ENCODE measurements around the gene RAPGEF6.
A peak's percentile ranks its signal among the peaks of the same experiment; 100 is the strongest.
"Not testable (repeated sequence)": the region's sequence is repeated elsewhere in the genome, so short reads cannot be mapped to it uniquely, and the experiment has no call there.

RAPGEF6 gene

DNA sequence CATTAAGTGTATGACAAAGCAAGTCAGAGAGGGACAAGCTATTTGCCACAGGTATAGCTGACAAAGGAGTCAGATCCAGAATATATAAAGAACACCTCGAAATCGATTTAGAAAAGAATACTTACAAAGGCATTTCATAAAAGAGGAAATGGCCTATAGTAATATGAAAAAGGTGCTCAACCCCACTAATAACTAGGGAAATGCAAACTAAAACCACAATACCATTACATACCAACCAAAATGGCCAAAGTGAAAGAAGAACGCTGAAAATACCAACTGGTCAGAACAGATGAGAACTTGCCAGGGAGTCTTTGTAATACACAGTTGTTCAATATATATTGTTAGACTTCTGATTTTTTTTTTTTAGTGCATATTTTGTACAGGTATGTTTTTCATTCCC lies 218.3 kb downstream of the RAPGEF6 start:
- DNase-seq = no peak

DNA sequence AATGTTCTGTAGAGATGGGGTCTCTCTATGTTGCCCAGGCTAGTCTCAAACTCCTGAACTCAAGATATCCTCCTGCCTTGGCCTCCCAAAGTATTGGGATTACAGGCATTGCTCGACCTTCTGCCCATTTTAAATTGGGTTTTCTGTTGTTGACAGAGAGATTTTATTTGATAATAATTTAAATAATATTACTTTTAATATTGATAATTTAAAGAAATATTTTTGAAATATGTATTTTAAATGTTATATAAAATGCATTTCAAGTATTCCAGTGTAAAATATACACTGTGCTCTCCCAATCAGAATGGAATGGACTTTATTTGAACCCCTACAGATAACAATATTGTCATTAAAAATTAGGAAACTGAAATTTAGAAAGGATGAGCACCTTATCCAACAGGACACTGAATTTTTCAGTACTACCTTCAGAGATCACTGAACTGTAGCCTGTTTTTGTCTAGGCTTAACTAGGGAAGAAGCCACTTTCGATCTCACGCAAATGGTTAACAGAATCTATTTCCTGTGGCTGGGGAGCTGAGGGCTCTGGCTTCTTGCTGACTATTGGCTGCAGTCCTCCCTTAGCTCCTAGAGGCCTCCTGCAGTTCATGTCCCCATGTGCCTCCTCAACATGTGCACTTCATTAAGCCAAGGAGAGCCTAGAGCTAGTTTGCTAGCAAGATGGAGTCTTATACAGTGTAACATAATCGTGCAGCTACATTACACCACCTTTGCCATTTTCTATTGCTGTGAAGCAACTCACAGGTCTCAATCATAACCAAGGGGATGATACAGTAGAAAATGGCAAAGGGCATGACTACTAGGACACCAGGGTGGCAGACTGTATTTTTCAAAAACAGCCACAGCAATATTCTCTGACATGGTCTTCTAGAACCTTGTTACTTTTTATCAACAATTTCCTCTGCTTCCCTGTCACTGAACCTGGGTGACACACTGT lies 221.1 kb downstream of the RAPGEF6 start:
- no peak for DNase-seq

DNA sequence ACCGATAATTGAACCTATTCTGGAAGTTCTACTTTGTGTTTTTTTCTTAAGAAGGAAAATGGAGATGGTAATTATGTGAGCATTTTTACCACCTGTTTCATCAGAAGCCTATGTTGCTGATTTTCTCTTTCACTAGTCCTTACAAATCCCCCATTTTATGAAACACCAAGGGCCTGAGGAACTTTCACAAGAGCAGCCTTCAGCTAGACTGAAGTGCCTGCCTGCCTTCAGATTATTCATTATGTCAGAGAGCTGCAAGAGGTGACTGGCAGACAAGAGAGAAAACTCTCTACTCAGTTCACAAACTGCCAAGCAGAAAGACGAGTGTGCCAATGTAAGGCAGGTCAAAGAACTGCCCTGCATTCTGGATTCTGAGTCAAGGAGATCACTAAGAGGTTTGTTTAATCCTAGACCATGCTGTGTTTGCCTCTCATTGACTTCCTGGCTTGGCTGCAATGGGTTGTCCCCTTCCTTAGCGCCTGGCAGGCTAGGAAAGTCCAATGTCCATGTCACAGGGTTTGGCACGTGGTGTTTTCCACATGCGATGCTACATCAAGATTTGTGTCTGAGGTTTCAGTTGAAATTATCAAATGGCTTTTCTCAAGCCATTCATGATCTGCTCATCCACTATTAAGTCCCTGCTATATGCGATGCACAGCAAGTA lies 227.9 kb downstream of the RAPGEF6 start:
- no peak for DNase-seq

DNA sequence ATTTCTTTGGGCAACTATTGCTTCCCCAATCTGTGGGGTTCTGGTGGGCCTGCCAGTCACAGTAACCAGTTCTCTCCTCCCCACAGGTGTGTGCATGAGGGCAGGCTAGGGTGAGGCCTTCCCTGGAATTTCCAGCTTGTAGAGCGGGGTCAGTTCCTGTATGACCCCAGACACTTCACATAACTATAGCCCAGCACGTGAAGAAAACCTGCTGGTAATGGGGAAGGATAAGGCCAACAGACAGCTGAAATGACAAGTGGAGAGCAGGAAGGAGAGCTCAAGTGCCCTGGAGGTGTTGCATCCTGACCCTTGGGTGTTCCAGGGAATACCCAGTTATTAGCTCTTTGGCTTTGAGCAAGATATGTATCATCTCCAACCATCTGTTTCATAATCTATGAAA lies 229.0 kb downstream of the RAPGEF6 start:
- DNase-seq = no peak

DNA sequence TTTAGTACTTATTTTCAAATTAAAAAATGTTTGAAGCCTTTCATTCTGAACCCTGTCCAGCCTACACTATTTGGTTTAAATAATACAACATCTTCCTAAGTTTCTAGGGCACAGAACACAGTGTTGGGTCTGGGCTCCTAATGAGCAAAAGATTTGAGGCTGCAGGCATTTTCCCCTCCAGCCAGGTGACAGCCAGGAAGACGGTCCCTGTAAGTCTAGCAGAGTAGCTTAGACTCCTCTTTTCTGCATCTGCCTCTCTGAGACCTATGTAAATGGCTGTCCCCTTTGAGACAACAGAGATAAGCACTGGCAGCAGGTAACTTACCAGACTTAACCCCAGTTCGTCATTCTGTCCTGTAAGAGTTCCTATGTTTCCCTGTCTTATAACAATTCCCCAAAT lies 229.4 kb downstream of the RAPGEF6 start:
- no peak for DNase-seq

DNA sequence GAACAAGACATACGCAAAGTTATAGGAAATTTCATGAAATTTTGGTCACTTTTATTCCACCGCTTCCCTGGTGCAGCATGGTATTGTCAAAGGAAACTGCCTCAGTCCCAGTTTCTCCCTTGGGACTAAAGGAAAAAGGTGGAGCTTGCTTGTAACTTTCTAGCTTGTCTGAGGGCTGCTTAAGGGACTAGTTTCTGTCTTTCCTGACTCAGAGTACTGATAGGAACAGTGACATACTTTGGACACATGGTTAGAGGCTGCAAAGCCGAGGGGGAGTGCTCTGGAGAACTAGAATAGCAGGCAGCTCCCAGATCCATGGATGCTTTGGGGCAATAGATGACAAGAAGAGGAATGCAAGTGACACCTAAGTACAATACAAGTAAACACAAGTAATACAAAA lies 234.4 kb downstream of the RAPGEF6 start:
- no peak for DNase-seq

DNA sequence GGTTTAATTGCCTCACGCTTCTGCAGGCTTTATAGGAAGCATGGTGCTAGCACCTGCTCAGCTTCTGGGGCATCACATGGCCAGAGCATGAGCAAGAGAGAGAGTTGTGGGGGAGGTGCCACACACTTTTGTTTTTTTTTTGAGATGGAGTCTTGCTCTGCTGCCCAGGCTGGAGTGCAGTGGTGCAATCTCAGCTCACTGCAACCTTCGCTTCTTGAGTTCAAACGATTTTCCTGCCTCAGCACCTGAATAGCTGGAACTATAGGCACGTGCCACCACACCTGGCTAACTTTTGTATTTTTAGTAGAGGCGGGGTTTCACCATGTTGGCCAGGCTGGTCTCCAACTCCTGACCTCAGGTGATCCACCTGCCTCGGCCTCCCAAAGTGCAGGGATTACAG lies 236.0 kb downstream of the RAPGEF6 start:
- DNase-seq = not testable (repeated sequence)

DNA sequence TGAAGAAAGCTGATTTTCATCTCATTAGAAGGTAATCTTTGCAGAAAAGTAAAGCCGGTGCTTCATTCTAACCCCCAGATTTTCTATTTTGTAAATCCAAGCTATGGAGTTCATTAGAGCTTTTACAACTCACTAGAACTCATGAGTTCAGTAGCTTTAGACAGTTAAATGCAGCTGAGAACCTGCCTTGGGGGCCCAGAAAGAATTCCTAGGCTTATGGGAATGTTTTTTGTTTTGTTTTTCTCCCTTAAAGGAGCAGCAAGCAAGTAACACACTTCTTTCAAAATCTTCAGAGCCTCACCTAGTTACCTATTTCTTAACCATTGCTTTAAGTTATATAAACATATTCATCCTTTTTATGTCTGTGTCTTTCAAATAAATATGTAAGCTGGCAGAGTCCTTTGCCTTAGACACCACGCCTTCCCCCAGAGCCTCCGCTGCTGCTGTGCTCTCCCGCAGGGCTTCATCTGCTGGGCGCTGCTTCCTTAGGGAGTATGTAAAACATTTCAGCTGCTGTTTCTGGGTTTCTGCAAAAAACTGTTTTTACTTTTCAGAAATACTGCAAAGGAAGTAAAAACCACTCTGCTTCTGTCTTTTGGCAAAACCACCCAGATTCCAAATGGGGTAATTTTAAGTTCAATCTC lies 238.3 kb downstream of the RAPGEF6 start:
- DNase-seq = no peak

DNA sequence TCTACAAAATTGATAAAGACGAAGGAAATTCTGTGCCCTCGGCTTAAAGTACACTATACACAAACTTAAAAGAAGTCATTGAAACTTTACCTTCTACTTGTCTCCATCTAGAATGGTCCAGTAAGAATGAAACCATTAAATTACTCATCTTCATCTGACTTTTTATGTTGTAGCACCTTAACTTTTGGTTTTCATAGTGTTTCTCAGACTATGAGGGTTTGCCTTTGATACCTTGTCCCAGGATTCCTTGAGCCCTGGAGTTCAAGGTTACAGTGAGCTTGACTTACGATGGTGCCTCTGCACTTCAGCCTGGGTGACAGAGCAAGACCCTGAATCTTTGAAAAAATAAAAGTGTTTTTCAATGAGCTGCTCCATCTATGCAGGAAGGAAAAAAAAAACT lies 239.0 kb downstream of the RAPGEF6 start:
- no peak for DNase-seq

DNA sequence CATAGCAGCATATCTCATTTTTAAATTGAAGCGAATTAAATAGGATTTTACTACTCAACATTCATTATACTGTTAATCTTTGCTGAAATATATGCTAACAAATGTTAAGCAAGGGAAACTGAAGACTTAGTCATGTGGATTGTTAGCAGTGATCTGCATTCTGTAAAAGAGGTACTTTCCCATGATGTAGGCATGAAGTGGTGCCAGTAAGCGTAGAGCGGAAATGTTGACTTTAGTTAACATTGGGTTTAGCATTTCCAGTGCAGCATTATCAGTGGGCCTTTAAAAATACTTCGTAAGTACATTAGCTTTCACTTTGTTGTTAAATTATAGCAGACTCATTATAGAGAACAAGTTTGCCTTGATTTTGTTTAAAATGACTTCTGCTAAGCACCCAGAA lies 240.9 kb downstream of the RAPGEF6 start:
- no peak for DNase-seq

DNA sequence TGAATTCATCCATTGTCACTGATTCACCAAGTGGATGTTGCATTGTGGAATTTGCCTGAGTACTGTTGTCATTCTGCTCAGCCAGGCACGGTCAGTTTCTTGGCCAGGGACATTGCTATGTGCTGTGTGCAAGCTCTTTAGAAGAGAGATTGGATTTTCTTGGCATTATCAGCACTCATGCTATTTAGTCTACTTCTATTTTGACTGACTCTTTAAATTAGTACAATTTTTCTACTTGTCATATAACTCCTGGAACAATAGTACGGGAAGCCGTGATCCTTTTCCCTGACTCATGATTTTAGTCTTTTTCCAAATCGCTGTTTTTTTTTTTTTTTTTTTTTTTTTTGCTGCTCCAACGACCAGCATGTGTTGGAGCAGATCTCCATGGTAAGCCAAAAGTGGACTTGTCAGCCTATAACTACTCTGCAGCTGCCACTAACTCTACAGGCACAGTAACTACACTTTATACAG lies 241.5 kb downstream of the RAPGEF6 start:
- no peak for DNase-seq

DNA sequence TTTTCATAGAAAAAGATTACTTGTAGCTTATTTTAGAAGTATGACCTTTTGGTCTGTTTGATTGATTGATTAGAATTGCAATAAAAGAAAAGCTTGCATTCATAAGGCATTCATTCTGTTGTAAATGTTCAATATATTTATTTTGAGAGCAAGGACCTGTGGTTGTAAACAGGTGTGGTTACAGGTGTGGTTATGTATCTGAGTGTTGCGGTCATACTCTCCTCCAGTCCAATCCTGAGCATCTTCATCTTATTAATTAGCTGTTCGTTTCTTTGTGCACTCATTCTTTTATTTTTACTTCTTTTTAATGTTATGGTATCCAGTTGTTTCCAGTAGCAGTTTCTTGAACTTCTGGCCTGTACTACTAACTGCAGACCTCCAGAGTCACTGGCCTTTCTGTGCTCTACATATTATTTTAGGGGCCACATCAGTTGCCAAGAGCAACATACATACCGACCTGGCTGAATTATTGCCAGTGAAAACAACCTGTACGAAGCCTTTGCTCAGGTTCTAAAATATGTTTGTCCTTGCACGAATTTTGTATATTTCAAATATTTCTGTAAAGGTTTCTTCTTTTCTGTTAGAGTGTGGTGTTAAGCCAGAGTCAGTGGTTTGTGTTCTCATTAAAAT lies 242.4 kb downstream of the RAPGEF6 start:
- DNase-seq = no peak

DNA sequence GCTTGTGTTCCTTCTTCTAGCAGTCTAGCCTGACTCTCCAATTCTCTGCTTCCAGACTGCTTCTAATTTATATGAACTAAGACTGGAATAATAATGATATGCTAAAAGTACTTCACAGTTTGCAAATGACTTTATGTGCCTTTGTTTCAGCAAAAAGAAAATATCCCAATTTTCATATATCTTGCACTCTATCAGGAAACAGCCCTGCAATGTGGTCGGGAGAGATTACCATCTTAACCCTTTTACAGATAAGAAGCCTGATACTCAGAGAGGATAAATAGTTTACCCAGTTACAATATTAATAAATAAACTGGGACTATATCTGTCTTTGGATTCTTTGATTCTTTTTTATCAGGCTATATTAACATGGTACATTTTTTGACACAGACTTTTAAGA lies 245.2 kb downstream of the RAPGEF6 start:
- DNase-seq = no peak

DNA sequence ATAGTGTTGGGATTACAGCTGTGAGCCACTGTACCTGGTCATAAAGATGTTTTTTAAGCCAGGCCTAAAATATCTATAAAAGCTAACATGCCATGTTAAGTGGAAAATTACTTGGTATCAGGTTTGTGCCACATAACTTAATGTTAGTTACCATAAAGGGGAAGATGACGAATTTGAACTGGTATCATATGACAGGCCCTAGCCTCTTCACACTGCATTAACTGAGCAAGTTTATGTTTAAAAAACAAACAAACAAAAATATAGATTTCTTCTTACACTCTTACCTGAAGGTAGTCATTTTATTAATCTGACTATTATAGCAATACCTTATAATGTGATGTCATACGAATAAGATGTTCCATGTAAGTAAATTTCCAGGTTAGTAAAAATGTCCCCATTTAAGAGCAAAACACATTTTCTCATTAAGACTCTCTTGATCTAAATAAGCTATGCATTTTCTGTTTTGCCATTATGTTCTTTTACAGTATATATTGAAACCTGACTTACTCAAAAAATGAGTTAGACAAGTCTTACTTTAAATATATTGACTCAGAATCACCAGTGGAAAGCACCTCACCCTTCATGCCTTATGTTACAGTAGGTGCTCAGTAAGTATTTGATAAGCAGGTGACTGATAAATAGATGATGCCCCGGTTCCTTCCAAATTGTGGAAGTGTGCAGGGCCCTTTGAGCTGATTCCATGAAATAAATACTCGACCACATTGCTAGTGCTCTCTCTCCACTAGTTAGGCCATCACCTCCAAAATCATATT lies 245.7 kb downstream of the RAPGEF6 start:
- no peak for DNase-seq

DNA sequence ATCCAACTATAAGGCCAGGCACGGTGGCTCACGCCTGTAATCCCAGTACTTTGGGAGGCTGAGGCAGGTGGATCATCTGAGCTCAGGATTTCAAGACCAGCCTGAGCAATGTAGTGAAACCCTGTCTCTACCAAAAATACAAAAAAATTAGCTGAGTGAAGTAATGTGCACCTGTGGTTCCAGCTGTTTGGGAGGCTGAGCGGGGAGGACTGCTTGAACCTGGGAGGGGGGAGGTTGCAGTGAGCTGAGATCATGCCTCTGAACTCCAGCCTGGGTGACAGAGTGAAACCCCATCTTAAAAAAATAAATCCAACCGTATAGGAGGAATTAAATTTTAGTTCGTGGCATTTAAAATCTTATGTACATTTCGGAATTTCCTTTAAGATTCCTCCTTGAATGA lies 247.8 kb downstream of the RAPGEF6 start:
- no peak for DNase-seq

DNA sequence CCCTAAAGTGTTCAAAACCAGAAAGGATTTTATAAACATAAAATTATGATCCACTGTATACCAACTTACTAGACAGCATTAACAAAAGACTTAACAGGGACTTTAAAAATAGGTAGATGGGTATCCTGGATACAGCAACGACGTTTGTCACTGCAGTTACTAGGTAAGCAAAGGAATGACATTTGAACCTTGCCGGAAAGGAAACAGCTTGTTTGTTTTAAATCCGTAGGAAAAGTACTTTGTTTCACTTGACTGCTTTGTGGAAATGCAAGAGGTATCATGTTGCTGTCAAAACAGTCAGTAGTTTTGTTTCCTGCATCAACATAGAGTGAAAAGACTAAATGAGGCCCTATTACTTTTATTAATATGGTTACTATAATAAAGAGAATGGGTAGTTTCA lies 248.2 kb downstream of the RAPGEF6 start:
- no peak for DNase-seq

DNA sequence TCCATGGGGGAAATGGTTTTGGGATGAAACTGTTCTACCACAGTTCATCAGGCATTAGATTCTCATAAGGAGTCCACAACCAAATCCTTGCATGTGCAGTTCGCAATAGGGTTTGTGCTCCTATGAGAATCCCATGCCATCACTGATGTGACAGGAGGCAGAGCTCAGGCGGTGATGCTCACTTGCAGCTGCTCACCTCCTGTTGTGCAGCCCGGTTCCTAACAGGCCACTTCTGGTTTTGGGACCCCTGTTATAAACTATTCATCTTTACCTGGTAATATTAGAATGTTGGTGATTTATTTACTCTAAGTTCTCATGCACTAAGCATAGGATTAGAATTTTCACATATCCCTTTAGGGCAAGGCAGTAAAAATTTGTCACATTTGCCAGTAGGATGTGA lies 248.9 kb downstream of the RAPGEF6 start:
- DNase-seq = no peak

DNA sequence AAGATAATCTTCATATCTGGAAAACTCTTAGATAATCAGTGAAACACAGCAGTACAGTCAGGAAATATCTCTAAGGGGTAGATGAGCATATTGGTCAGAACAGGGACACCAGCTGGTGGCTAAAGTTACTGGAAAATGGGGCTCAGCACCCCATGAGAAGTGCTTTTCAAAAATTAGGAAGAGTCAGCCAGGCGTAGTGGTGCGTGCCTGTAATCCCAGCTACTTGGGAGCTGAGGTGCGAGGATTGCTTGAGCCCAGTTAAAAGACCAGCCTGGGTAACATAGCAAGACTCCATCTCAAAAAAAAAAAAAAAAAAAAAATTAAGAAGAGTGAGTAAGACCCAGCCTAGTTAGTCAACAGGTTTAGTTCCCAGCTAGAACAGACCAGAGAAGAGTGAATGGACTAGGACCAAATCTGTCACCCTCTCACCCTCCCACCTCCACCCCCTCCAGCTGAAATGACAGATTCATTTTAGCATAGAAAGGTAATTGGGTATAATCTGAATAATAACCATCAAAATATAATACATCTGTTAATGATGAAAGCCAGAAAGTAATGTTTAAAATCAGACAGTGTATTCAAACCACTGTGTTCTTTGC lies 250.3 kb downstream of the RAPGEF6 start:
- DNase-seq = no peak

DNA sequence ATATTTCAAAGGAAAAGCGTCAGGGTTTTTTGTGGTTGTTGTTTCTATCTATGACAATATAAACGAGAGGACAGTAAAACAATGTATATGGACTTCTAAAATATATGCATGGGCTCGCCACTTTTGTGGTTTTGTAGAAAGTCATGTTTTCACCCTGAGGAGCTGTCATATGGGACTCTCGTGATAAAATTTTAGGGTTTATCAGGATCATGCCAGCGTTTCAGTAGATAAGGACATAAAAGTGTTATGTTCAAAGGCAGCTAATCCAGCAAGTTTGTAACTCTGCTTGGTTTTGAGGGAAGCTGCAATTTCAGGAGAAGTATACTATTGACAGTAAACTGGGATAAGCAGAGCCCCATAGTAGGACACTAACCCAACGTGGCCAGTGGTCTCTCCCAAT lies 250.9 kb downstream of the RAPGEF6 start:
- no peak for DNase-seq

DNA sequence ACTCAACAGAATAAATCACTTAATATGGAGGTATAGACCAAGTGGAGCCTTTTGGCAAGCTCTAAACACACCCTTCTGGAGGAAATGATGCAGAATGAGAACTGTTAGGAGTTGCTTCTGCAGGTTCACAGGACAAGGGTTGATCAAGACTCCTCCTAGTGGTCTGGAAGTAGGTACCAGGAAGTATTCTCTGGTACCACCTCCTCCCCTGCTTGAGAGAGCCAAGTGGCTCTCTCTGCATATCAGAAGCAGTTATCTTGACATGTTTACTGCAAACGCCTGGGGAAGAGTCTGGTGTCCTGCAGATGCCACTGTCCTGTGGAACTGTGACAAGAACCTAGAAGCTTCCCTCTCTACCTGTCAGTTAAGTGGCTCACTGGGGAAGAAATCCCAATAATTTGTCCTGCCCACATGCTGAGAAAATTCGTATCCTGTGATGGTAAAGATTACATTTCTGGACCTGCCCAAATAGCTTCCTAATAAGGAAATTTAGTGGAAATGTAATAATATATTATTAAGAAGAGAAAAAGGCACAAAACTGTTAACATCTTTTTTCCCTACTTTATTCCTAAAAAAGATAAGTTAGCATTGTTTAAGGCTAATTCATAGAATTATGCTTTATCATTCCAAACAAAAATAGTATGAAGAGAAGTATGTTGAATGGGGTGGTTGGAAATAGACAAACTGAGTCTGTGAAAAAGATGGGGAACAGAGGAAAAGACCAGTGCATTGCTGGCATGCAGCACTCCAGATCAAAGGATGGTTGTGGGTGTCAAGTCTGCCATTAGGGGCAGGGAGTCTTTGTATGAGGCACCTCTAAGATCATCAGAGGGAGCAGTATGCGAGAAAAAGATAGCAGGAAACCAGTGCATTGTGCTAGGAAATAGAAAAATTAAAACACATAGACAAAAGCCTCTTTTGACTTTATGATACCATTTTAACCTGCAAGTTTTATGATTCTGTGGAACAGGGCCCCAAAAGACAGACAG lies 252.3 kb downstream of the RAPGEF6 start:
- peak; percentile 84 for DNase-seq

DNA sequence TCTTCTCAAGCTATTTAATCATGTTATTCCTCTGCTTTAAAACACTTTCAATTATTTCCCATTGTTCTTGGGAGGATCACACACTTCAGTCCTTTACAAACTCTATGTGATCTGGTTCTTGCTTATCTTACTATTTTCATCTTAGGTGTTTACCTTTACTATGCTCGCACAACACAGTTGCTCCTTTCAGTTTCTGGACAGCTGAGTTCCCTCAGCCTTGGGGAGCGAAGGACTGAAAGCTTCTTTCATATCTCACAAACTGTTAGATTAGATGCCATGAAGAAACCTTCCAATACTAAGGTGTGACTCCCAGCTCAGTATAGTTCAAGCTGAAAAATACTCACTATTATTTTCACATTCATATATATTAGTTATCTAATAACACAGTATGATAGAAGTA lies 253.3 kb downstream of the RAPGEF6 start:
- no peak for DNase-seq

All from islet precursor cell (in vitro differentiated cells).